UCSD-AML1 (cell line): ENCODE measurements around the gene NR4A1.

ENCODE experiments used
- DNase-seq: peaks from one replicate; lab custom pipeline; 2025; ENCODE audit not compliant: unreplicated experiment; lab: John Stamatoyannopoulos, UW

NR4A1 gene

DNA sequence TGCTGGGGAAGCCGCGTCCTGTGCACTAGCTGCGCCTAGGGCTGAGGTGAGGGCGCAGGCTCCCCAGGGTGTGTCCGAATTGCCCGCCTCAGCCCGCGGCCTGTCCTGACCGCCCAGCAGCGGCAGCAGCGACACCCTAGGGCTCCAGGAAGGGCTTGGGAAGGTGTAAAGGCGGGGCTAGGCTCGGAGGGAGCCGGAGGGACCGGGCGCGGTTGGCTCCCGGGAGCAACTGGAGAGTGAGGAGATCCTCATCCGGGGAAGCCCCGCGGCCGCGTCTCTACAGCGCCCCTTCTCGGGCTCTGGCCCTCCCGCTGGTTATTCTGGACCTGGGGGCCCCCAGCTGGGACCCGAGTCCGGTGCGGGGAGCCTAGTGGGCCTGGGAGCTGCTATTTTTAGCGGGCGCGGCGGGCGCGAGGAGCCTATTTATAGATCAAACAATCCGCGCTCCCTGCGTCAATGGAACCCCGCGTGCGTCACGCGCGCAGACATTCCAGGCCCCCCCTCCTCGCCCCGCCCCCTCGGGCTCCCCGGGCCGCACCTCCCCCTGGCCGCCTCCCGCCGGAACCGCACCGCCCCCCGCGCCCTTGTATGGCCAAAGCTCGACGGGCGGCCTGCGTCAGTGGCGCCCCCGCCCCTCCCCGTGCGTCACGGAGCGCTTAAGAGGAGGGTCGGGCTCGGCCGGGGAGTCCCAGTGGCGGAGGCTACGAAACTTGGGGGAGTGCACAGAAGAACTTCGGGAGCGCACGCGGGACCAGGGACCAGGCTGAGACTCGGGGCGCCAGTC, at the start of gene NR4A1:
TSS of gene NR4A1 (plus strand) at position 685 of the 784 bp plus-strand sequence. CDS start 2,887 bp downstream, outside the sequence.
- DNase-seq, result peak; percentile 94

DNA sequence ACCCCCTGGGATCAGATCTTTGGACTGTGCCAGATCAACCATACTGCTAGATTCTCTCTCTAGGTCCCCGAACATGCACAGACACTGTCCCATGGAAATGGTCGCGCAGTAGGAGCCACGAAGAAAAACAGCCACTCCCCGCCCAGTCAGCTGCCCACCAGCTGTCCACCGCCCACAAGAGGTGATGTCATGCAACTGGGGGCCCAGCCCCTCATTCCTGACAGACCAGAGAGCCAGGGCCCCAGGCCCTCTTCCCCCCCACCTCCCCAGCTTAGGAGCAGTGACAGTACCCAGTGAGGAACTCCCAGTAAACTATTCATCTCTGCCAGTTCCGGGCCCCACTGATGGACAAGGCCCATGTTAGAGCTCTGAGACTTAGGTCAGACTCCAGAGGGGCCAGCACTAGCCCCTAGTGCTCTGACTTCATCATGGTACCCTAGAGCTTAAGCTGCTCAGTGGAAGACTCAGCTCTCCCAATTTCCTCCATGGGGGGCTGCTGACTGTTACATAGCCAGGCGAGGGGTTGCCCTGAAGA, 48.2 kb upstream of the NR4A1 start:
- DNase-seq, result no peak

DNA sequence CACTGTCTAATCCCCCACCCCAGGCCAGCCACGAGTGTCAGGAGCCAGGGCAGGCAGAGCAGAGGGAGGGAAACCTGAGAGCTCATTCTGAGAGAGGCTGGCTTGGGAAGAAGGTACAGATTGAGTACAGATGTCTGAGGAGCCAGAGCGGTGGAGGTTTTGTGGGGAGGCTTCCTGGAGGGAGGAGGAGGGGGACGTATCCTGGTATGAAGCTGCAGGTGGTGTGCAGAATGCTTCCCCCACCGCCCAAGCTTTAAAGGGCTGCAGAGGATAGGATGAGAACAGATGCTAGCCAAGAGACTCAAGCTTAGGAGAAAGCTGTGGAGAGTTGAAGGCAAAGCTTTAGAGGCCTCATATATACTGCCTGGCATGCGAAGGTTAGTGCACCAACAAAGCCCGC, 47.7 kb upstream of the NR4A1 start:
- no peak for DNase-seq

DNA sequence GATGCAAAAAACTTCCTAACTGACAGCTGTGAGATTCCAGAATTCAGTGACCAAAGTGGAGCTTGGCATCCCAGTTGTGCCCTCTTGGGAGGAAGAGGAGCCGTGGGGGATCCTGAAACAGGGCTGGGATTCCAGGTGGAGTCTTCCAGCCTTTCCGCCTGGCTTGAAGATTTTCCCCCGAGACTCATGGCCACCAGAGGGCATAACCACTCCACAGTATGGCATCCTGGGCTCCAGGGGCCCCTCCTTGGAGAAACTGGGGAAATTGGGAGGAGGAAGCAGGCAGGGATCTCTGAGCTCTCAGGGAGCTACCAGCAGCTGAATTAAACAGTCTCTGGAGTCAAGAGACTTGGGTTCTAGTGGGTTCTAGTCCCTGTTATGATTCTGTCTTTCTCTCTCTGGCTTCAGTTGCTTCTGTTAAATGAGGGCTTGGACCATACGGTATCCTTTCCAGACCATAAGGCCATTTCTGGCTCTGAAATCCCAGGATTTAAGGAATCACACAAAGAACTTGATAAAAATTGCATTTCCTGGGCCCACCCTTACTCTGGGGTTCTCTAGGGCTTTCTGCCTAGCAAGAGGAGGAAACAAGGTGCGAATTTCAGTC, 47.1 kb upstream of the NR4A1 start:
- peak; percentile 48 for DNase-seq

DNA sequence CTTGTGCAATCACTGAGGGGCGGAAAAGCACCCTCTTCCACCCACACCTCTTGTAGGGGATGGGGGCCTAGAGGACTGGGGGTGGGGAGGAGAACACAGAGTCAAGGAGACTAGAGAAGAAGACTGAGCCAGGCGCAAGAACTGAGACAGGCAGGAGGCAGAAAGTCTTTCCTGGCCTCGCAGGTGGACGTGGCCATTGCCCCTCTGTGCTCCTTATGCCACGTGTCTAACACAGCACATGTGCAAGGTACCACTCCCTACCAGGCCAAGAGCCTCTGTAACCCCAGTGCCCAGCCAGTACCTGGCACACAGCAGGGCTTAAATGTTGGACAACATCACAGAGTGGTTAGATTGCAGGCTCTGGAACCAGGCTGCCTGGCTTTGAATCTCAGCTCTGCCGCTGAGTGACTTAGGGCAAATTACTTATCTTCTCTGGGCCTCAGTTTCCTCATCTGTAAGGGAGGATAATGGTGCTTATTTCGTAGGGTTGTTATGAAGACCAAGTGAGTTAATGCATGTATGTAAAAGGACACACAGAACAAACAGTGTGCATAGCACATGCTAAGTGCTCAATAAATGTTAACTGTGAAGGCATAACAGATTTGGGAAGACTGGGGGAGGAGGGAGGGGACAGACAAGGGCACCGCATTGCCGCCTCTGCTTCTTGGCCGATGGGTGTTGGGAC, 45.9 kb upstream of the NR4A1 start:
- no peak for DNase-seq

DNA sequence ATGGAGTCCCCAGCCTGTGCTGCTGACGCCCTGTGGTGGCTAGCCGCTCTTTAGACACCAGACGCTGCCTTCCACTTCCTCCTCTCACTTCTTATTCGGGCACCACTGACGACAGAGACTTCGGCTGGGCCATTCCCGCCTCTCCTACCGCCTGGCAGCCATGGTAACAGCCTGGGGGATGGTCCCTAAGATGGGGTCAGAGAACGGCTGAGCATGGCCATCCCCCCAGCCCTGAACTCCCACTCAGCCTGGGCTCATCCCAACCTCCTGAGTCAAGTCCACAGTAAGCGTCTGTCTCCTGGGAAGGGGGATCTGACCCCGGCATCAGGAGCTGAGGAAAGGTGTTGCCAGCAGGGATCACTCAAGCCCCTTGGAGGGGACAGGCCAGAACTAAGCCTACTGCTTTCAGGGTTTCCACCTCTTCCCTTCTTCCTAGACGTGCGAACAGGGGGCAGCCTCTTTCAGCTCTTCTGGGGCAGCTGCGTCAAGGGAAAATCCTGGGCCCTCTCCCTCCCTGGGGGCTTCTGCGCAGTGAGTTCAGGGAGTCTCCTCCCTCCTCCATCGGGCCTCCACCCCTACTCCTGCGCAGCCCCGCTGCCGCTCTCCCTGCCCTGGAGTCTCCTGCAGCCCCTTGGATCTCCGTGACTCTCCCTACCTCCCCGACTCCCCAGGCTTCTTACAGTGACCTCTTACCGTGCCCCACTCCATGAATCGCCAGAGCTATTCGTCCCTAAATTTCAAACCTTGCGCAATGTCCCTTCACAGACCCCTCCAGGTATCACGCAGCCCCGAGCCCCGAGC, 45.1 kb upstream of the NR4A1 start:
- DNase-seq, result peak; percentile 67

DNA sequence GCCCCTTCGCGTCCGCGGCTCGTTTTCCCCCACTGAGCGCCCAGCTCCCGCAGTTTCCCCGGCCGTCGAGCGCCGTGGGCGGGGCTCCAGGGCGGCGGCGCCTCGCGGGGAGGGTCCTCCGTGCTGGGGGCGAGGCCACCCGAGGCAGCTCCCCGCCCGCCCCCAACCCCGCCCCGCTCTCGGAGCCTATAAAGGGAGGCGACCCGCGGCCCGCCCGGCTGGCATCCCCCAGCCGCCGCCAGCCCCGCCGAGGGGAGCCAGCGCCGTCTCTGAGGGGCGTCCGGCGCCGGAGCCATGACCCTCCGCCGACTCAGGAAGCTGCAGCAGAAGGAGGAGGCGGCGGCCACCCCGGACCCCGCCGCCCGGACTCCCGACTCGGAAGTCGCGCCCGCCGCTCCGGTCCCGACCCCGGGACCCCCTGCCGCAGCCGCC, 44.5 kb upstream of the NR4A1 start, which contains the start of gene TAMALIN:
TSS of gene TAMALIN (plus strand) at position 221 of the 432 bp plus-strand sequence. CDS start at position 295, 74 bp downstream.
- DNase-seq, result peak; percentile 77

DNA sequence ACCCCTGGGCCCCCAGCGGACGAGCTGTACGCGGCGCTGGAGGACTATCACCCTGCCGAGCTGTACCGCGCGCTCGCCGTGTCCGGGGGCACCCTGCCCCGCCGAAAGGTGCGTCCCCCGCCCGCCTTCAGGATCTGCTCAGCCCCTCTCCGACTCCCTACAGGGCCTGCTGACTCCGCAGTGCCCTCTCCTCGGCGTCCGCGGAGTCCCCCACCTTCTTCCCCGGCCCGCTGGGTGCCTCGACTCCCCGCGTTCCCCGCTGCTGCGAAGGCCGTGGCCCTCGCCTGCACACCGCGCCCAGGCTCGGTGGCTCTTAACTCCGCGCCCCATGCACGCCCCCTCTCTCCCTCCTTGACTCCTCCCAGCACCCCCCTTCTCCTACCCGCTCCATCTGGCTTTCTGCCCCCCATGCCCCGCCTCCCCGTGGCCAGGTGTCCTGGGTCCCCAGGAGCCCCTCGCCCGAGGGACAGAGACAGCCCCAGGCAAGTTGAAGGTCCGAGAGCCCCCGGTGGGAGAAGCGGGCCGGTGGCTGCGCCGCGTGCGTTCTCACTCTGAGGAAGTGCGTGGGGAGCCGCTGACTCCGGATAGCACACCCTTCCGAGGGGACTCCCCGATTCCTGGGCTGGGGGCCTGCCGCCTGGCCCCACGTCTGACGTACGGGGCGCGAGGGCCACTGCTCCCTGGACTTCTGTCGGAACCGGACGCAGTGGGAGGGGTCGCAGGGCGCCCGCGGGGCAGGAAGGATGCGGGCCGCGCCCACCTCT, 43.9 kb upstream of the NR4A1 start:
- peak; percentile 55 for DNase-seq

- DNase-seq, result no peak
These were observed 43.2 kb upstream of the NR4A1 start for GRCh38 chr12:52007982-52008510.

DNA sequence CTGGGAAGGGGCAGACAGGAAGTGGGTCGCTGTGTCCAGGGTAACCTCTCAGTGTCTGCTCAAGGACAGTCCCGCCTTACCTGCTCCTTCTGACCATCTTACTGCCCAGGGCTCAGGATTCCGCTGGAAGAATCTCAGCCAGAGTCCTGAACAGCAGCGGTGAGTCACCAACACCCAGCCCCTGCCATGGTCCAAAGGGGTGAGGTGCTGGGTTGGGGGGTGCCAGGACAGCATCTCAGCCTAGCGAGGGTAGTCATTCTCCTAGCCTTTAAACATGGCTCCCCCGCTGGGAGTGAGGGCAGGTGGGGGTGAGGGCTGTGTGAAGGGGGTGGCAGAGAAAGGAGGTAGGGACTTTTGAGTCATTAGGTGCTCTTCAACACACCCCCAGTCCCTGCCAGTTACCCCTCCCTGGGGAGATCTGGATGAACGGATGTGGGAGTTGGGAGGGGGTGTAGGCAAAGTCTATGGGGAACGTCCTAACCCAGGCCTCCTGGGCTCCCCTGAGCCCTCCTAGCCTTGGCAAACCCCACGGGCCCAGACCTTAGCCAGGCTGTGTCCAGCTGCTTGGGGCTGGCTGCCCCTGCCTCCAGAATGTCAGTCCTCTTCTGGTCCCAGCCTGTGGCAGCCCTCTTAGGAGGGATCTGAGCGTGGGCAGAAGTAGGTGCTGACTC, 42.0 kb upstream of the NR4A1 start:
- DNase-seq, result no peak

DNA sequence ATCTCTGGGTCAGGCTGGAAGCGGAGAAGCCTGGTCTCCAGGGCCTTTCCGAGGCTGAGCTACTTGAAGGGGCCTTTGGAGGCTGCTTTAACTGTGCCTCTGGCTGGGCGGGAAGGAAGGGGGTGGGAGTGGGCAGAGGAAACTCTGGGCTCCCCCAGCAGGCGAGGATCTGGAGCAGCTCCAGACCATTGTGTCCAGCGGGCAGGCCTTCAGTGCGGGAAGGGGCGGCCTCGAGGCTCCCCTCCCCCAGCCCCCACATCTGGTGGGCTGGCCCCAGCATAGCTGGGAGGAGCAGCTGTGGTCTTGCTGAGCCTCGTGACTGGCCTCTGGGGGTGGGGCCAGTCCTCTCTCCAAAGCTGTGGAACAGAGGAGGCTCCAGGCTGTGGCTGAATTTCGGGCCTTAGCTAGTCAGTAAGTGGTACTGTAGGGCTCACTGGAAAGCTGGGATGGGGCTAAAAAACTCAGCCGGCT, 41.1 kb upstream of the NR4A1 start:
- peak; percentile 62 for DNase-seq

- no peak for DNase-seq
These were observed 40.3 kb upstream of the NR4A1 start for GRCh38 chr12:52010692-52011601.

GRCh38 chr12:52011602-52012214, 39.5 kb upstream of the NR4A1 start:
- DNase-seq, result no peak

- no peak for DNase-seq
These were observed 37.5 kb upstream of the NR4A1 start for GRCh38 chr12:52013626-52014310.

- no peak for DNase-seq
These were observed 36.4 kb upstream of the NR4A1 start for GRCh38 chr12:52014567-52015530.

GRCh38 chr12:52015532-52016041, 35.7 kb upstream of the NR4A1 start:
- DNase-seq, result no peak
